Activated B cell treated with CpG ODN at 0.5 μM for 24 hours (primary cell): ENCODE data around the gene FBXO36. TPM values are rescaled to one million over a fixed set of nuclear protein-coding genes. Genes with fewer than 3 reads are reported as not detected.

Experiments
- ATAC-seq: fragments of 200-7000 bp; cut with Tn5 transposase; one replicate; pipeline ENCODE4 v1.10.0; 2021; ENCODE audit warnings: low read depth, mild to moderate bottlenecking, moderate library complexity
- CTCF ChIA-PET: fragments of 350-600 bp; sonication (Branson Sonifier 250); formaldehyde crosslinking; loops from one replicate; lab custom pipeline; 2021; ENCODE audit warnings: antibody characterized with exemption; lab: Charles Lee
- POLR2A ChIA-PET: fragments of 350-600 bp; sonication (Branson Sonifier 250); formaldehyde crosslinking; loops from one replicate; lab custom pipeline; 2021; ENCODE audit warnings: antibody characterized with exemption; lab: Charles Lee
- DNase-seq: peaks from one replicate; pipeline ENCODE4 v3.0.0; 2022
- H3K27ac Mint-ChIP-seq: one replicate; pipeline ENCODE4 v1.8.0; 2020; ENCODE audit warnings: mixed read lengths
- H3K27me3 Mint-ChIP-seq: one replicate; pipeline ENCODE4 v1.8.0; 2021; ENCODE audit warnings: mixed read lengths
- H3K36me3 Mint-ChIP-seq: one replicate; pipeline ENCODE4 v1.8.0; 2021; ENCODE audit warnings: low read depth, mixed read lengths
- H3K4me1 Mint-ChIP-seq: one replicate; pipeline ENCODE4 v1.8.0; 2021; ENCODE audit warnings: mixed read lengths
- H3K4me3 Mint-ChIP-seq: one replicate; pipeline ENCODE4 v1.8.0; 2020; ENCODE audit warnings: mild to moderate bottlenecking, mixed read lengths
- H3K9me3 Mint-ChIP-seq: one replicate; pipeline ENCODE4 v1.8.0; 2020; ENCODE audit warnings: mixed read lengths
- CTCF ChIP-seq: fragments of 200-600 bp; IDR thresholded peaks from one replicate; pipeline ENCODE4 v1.8.0; 2022; ENCODE audit warnings: antibody characterized with exemption, mild to moderate bottlenecking
- intact Hi-C: fragments of 100-400 bp; cut with micrococcal nuclease; formaldehyde crosslinking; loops from one replicate; pipeline ENCODE4 v1.15.1; 2024
- total RNA-seq: library from RNA; stranded (reverse); gene quantifications from 2 replicates; pipeline ENCODE4 v1.2.3, GENCODE V29; 2022

FBXO36 gene
- total RNA-seq, 1 donor from 2014 or later: 0.89 TPM

DNA sequence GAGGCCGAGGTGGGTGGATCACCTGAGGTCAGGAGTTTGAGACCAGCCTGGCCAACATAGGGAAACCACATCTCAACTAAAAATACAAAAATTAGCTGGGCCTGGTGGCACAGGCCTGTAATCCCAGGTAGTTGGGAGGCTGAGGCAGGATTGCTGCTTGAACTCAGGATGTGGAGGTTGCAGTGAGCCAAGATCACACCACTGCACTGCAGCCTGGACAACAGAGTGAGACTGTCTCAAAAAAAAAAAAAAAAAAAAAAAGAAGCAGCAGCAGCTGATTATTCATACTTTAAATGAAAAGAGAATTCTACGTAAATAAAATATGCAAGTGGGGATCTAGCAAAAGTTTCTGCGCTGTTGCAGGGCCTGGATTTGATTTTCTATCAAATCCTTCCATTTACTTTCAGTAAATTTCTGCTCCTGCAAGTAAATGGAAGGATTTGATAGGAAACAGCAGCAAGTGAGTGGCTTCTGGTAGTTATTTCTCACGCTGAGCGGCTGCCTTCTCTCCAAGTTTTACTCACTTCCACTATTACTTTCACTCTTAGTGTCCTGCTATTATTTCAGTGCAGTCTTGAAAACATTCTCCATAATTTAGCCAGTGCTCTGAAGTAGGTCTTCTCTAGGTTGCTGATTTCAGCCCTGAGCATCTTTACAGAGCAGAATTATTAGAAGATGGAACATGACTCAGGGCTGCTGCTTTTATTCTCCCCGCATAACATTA is 78.0 kb downstream of the FBXO36 start:
- ChIA-PET POLR2A (interaction anchor here (0.6 to 0.7 kb wide), 3 partner anchors 614 to 1409 kb away, joined by 3 to 8 read pairs (median 5); no protein-coding TSS in a partner anchor), CTCF (interaction anchor here (0.8 kb wide), 1 partner anchor 67 kb away, joined by 3 read pairs; no protein-coding TSS in a partner anchor)
- intact Hi-C loops: loop anchor here (1.0 kb wide), 1 partner anchor 199 kb away; no protein-coding TSS in a partner anchor
- Mint-ChIP-seq H3K27me3 (no peaks in the 10 kb centered on the region), H3K36me3 (no peaks in the 10 kb centered on the region), H3K9me3 (no peaks in the 10 kb centered on the region), H3K27ac (peak overlapping the region; percentile 27), H3K4me1 (peaks cover 13% of the 10 kb centered on the region), H3K4me3 (peak overlapping the region; percentile 59)
- ATAC-seq: peak; percentile 76
- TF ChIP-seq CTCF: no peak
- DNase-seq: no peak

GRCh38 chr2:230007931-230008707 is 85.8 kb downstream of the FBXO36 start:
- intact Hi-C loops: loop anchor here (1.0 to 2.0 kb wide), 9 partner anchors 59 to 840 kb away; partner anchors contain the start of gene CAB39
- peak; percentile 54 for TF ChIP-seq CTCF
- peak; percentile 63 for DNase-seq
- CTCF ChIA-PET: interaction anchor here (0.7 to 2.5 kb wide), 10 partner anchors 9 to 791 kb away, joined by 3 to 18 read pairs (median 4); no protein-coding TSS in a partner anchor
- no peaks in the 10 kb centered on the region for H3K27me3 Mint-ChIP-seq
- no peak overlapping the region for H3K27ac Mint-ChIP-seq
- peak; percentile 75 for ATAC-seq
- POLR2A ChIA-PET: no interaction called here
- H3K36me3 Mint-ChIP-seq: no peaks in the 10 kb centered on the region
- no peaks in the 10 kb centered on the region for H3K9me3 Mint-ChIP-seq
- peaks cover 3% of the 10 kb centered on the region for H3K4me1 Mint-ChIP-seq
- no peak overlapping the region for H3K4me3 Mint-ChIP-seq

DNA sequence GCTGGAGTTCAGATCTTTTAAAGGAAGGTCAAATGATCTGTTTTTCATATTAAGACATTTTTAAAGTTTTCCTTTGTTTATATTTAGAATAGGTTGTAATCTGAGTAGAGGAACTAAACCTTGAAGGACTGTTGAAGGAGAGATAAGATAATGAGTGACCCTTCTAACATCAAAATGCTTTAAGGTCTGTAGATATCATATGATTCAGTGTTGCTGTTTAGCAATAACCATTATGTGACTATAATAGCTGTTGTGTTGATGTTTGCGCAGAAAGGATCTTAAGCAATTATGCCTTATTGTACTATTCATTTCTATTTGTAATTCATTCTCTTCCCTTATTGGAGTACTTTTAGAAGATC is 86.4 kb downstream of the FBXO36 start:
- no peaks in the 10 kb centered on the region for H3K9me3 Mint-ChIP-seq
- H3K27me3 Mint-ChIP-seq: no peaks in the 10 kb centered on the region
- ChIA-PET POLR2A (no interaction called here), CTCF (interaction anchor here (0.7 to 2.5 kb wide), 10 partner anchors 8 to 790 kb away, joined by 3 to 18 read pairs (median 4); no protein-coding TSS in a partner anchor)
- TF ChIP-seq CTCF: no peak
- ATAC-seq (no peak), DNase-seq (no peak)
- no peak overlapping the region for H3K4me3 Mint-ChIP-seq
- H3K36me3 Mint-ChIP-seq: no peaks in the 10 kb centered on the region
- peaks cover 3% of the 10 kb centered on the region for H3K4me1 Mint-ChIP-seq
- no peak overlapping the region for H3K27ac Mint-ChIP-seq
- intact Hi-C loops: loop anchor here (1.0 to 2.0 kb wide), 9 partner anchors 59 to 840 kb away; partner anchors contain the start of gene CAB39

- Mint-ChIP-seq H3K27ac (no peak overlapping the region), H3K4me3 (no peak overlapping the region), H3K36me3 (no peaks in the 10 kb centered on the region), H3K9me3 (no peaks in the 10 kb centered on the region), H3K4me1 (peaks cover 3% of the 10 kb centered on the region), H3K27me3 (no peaks in the 10 kb centered on the region)
- CTCF ChIA-PET: no interaction called here
- ATAC-seq (no peak), DNase-seq (no peak)
- intact Hi-C loops: no loop called here
- POLR2A ChIA-PET: no interaction called here
- no peak for TF ChIP-seq CTCF
Measured at GRCh38 chr2:230010501-230010900, 88.2 kb downstream of the FBXO36 start.

GRCh38 chr2:230011617-230012016 is 89.3 kb downstream of the FBXO36 start:
- Mint-ChIP-seq H3K4me3 (no peak overlapping the region), H3K27me3 (no peaks in the 10 kb centered on the region), H3K9me3 (no peaks in the 10 kb centered on the region), H3K27ac (no peak overlapping the region), H3K36me3 (no peaks in the 10 kb centered on the region), H3K4me1 (peaks cover 3% of the 10 kb centered on the region)
- DNase-seq (no peak), ATAC-seq (no peak)
- ChIA-PET POLR2A (interaction anchor here (0.6 kb wide), 1 partner anchor 650 kb away, joined by 10 read pairs; no protein-coding TSS in a partner anchor), CTCF (no interaction called here)
- TF ChIP-seq CTCF: no peak
- intact Hi-C loops: no loop called here
